ENCODE data around the gene FAM50B.
A peak's percentile ranks its signal among the peaks of the same experiment; 100 is the strongest.
"Not testable (repeated sequence)": the region's sequence is repeated elsewhere in the genome, so short reads cannot be mapped to it uniquely, and the experiment has no call there.

FAM50B gene

DNA sequence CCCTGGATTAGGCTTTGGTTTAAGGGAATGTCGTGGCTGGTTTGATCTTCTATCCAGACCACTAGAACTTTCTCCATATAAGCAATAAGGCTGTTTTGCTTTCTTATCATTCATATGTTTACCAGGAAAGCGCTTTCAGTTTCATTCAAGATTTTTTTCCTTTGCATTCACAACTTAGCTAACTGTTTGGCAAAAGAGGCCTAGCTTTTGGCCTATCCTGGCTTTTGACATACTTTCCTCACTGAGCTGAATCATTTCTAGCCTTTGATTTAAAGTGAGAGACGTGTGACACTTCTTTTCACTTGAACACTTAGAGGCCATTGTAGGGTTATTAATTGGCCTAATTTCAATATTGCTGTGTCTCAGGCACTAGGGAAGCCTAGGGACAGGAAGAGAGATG, 1.7 kb upstream of the FAM50B start:
- DNase-seq (ENCODE audit: low read depth) = no peak

DNA sequence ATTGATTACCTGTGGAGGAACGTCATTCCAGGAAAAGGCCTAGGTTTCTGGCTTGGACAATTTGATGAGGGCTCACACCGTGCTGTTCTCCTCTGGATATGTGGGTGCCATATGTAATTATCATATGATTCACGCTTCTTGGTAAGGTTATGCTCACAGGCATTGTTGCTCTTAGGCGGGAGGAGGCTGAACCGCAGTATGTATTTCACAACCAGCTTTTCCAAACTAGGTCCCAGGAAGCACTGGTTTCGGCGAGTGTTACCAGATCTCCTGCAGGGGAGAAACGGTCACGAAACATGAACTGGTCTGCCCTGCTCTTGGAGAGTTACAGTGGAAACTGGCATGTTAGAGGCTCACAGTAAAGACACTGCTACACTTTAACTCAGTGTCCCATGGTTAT, 793 bp upstream of the FAM50B start:
- DNase-seq (ENCODE audit: low read depth) = peak; percentile 66

DNA sequence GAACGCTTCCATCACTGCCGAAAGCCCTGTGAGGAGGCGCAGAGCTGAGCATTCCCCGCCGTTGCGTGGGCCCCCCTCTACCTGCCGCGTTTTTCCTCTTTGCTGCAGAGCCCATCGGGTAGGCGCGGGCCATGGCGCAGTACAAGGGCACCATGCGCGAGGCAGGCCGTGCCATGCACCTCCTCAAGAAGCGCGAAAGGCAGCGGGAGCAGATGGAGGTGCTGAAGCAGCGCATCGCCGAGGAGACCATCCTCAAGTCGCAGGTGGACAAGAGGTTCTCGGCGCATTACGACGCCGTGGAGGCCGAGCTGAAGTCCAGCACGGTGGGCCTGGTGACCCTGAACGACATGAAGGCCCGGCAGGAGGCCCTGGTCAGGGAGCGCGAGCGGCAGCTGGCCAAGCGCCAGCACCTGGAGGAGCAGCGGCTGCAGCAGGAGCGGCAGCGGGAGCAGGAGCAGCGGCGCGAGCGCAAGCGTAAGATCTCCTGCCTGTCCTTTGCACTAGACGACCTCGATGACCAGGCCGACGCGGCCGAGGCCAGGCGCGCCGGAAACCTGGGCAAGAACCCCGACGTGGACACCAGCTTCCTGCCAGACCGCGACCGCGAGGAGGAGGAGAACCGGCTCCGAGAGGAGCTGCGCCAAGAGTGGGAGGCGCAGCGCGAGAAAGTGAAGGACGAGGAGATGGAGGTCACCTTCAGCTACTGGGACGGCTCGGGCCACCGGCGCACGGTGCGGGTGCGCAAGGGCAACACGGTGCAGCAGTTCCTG, 693 bp downstream of the FAM50B start:
- no peak for DNase-seq (ENCODE audit: low read depth)

DNA sequence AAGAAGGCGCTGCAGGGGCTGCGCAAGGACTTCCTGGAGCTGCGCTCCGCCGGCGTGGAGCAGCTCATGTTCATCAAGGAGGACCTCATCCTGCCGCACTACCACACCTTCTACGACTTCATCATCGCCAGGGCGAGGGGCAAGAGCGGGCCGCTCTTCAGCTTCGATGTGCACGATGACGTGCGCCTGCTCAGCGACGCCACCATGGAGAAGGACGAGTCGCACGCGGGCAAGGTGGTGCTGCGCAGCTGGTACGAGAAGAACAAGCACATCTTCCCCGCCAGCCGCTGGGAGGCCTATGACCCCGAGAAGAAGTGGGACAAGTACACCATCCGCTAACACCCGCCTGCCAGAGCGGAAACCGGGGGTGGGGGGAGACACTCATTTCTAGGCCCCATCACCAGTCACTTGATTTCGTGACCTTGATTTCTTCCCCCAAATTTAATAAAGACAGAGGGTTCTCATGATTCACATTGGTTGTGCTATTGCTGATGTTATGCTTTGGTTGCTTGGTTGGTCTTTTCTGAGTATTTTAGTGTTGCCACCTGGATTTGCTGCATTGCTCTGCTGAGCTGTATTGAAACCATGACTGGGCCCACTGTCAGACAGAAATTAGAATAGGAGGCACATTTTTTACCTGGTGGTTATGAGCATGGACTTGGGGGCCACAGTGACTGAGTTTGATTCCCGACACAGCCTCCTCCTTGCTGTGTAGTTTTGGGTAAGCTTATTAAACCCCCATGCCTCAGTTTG, 1.5 kb downstream of the FAM50B start:
- DNase-seq (ENCODE audit: low read depth) = no peak

DNA sequence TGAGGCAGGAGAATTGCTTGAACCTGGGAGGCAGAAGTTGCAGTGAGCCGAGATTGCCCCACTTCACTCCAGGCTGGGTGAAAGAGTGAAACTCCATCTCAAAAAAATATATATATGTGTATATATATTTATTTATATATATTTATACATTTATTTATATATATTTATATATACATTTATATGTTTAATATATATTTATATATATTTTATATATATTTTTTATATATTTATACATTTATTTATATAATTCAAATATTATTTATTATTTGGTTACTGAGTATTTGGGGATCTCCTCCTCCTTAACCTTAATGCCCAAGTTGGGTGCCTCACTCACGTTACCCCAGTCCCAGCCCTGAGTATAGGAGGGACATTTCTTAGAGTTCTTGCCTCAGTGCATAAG, 2.7 kb downstream of the FAM50B start:
- DNase-seq (ENCODE audit: low read depth) = no peak

DNA sequence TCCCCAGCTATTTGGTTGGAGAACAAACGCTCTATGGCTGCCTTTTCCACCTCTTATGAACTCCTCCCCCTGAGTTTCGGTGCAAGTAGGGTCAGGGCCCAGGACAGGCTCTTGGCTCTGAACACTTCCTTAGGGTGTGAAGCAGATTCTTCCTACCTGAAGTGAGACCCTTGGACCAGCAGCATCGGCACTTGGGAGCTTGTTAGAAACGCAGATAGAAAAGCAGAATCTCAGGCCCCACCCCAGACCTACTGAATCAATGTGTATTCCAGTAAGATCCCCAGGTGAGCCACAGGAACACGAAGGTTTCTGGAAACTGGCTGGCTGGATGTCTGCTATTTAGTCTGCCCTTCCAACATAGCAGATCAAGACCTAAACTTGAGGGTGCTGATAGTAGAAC, 3.2 kb downstream of the FAM50B start:
- DNase-seq (ENCODE audit: low read depth) = no peak

DNA sequence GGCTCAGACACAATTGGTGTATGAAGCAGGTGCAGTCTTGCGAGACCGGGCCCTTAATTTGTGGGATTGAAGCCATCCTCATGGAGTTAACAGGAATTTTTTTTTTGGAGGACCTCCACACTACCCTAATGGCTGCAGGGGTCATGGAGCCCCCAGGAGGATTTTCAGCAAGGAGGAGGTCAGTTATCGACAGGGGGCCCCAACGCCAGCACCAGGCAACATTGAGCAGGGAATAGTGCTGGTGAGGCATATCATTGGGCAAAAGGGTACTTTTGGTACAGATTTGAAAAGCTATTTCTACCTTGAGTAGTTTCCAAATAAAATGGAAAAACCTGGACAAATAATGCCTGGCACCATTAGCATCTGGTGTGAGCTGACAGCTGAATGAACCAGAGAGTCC, 6.7 kb downstream of the FAM50B start:
- no peak for DNase-seq (ENCODE audit: low read depth)

DNA sequence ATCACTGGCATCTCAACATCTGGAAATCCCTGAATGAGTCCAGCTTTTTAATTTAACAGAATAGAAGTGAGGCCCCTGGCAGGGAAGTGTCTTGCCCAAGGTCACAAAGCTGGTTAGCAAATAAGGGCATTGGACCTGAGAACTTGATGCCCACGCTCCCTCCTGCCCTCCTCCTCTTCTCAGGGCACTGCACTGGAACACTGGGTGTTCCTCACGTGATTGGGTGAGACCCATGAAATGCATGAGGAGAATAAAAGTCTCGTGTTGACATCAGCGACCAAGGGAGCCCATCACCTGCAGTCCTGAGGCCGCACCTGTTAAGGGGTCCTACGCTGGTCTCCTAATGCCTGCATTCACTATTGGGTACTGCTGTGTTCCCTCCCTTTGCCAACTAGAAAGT, 7.4 kb downstream of the FAM50B start:
- no peak for DNase-seq (ENCODE audit: low read depth)

DNA sequence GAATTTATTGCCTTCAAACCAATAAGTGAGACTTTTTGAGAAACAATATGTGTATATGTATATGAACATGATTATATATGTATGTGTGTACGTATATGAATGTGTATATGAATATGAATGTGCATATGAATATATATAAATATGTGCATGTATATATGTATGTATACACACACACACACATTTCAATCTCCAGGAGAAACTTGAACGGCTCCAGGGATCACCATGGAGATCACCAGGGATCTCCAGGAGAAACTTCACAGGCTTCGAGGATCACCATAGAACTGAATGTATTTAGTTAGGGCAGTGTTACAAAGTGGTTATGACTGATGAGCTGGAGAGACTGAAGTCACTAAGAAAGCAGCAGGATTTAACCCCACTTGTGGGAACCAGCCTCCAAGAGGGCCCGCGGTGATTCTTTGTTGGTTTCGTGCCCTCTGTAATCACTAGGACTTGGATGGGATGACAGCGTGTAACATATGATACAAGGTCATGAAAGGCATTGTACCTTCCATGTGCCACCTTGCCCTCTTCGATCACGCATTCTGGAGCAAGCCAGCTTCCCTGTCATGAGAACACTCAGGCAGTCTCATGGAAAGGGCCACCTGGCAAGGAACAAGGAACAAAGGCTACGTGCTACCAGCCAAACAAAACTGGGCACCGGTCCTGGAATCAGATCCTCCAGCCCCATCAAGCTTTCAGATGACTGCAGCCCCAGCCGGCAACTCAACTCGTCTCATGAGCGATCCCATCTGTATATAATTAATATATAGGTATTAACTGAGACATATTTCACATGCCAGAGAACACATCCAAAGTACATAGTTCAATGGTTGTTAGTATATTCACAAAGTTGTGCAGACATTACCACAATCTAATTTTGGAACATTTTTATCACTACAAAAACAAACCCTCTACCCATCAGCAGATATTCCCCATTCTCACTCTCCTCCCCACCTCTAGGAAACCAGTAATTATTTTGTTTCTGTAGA, 8.6 kb downstream of the FAM50B start:
- DNase-seq (ENCODE audit: low read depth) = no peak

DNA sequence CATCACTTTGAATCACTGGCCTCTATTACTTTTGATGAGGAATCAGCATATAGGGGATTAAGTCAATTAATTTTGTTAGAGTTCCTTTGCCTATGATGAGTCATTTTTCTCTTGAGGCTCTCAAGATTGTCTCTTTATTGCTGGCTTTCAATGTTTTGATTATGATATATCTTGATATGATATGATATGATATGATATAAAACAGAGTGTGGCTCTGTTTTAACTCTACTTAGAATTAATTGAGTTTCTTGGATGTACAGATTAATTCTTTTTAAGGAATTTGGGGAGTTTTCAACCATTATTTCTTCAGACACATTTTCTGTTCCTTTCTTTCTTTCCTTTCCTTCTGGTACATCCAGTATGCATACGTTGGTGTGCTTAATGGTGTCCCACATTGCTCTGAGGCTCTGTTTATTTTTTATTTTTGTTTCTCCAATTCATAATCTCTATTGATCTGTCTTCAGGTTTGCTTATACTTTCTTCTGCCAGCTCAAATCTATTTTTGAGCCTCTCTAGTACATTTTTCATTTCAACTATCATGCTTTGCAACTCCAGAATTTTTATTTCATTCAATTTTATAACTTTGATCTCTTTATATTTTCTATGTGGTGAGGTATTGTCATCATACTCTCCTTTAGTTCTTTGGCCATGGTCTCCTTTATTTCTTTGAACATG, 10.8 kb downstream of the FAM50B start:
- DNase-seq (ENCODE audit: low read depth) = no peak

DNA sequence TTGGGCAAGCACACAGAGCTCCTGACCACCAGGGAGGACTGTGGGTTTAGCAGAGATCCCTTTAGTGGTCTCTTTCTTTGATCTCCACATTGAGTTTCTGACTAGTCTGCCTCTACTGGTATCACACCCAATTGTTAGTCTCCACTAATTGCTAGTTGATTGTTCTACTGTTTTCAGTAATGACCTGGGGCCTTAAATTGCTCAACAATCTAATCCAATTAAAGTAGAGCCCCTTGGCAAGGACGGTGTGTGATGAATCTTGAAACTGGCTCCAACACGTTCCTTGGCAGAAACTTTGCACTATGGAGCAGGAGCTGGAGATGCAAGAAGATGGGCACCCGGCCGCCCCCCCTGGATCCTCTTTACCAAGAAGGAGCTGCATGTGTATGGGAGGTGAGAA, 12.3 kb downstream of the FAM50B start:
- DNase-seq (ENCODE audit: low read depth) = no peak

DNA sequence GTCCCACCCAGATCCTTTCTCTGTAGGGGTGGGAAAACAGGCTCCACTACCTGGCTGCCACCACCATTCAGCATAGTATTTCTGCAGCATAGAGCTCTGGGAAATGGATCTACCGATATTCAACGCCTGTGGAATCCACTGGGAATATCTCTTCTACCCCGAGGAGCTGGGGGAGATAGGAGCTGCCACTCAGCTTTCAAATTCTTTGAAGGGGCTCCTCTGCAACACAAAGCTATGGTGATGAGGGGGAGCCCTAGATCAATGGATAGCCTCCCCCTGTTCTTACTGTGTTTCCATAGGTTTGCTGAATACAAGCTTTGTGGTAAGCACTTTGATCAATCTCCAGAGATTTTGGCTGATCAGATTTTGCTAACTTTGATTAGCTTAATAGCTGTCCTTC, 12.9 kb downstream of the FAM50B start:
- DNase-seq (ENCODE audit: low read depth) = no peak

DNA sequence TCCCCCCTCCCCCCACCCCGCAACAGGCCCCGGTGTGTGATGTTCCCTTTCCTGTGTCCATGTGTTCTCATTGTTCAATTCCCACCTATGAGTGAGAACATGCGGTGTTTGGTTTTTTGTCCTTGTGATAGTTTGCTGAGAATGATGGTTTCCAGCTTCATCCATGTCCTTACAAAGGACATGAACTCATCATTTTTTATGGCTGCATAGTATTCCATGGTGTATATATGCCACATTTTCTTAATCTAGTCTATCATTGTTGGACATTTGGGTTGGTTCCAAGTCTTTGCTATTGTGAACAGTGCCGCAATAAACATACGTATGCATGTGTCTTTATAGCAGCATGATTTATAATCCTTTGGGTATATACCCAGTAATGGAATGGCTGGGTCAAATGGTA, 14.1 kb downstream of the FAM50B start:
- DNase-seq (ENCODE audit: low read depth) = not testable (repeated sequence)

DNA sequence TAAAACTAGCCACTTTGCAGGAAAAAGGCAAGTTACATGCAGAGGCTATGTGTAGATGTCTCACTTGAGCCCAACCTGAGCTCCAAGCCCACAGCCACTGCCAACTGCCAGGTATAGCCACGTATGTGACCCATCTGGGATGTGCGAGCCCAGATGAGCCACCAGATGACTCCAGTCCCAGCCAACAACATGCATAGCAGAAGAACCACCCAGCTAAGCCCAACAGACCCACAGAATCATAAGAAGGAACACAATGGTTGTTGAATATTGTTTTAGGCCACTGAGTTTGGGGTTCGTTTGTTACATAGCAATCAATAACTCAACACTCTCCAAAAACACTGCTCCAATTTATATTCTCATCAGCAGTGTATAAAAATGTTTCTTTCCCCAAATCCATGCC, 16.3 kb downstream of the FAM50B start:
- DNase-seq (ENCODE audit: low read depth) = no peak

DNA sequence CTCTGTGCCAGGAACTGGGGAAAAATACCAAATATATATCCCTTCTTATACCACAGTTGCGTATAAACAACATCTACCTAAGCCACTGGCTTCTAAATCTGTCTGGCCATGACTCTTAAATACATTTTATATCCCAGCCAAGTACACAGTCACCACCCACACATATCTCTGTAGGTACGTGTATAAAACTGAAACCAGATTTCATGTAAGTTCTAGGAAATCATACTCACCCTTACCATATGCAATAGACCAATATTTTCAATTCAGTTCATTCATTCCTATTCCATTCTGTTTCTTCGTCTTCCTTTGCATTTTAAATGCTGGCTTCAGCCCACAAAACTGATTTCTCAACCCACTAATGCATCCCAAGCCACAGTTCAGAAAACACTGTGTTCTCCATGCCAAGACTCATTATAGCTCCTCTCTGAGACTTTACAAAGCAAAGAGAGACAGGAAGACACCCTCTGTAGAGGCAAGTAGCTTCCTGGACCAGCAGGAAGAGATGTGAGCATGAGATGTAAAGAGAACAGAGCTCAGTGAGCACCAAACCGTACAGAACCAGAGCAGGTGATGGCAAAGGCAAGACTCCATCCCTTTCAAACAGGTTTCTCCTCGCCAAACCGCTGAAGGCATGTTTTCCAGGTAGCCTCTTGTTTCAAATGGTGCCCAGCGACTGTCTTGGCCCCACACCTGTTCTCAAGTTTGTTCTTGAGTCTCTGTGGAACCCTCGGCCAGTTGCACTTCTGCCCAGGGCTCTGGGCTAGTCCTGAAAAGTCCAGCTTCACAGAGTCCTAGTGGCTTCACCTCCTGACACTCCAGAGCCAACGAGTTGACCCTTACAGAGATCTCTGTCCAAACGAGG, 18.7 kb downstream of the FAM50B start:
- no peak for DNase-seq (ENCODE audit: low read depth)

DNA sequence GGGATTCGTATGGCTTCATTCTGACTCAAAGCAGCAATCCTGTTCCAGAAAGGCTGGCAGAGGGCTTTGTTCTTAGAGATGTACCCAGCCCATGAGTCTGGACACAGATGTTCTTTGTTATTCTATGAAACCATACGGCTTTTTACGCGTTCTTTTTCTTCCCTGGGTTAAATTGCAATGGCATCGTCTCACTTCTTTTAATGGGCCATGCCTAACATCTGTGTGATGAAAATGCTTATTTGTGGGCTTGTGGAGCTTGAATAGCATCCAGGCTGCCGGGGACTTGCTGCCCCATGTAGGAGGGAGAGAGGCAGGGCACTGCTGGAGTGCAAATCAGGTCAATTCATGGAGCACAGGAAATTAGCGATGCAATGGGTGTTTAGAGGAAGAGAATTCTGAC, 19.4 kb downstream of the FAM50B start:
- DNase-seq (ENCODE audit: low read depth) = no peak

DNA sequence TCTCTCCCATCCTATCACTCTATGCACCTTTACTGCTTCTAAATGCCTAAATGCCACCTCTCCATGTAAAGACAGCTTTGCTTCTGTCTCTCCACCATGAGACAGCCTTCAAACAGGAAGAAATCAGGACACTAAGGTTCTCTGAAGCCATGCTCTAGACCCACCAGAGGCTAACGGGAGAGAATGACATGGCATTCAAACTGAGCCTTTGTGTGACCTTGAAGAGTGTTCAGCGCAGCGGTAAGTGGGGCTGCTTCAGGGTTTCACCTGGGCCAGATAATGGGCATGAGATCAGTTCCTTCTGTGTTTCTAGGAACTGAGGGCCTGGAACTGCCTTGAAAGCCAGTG, 20.1 kb downstream of the FAM50B start:
- no peak for DNase-seq (ENCODE audit: low read depth)

DNA sequence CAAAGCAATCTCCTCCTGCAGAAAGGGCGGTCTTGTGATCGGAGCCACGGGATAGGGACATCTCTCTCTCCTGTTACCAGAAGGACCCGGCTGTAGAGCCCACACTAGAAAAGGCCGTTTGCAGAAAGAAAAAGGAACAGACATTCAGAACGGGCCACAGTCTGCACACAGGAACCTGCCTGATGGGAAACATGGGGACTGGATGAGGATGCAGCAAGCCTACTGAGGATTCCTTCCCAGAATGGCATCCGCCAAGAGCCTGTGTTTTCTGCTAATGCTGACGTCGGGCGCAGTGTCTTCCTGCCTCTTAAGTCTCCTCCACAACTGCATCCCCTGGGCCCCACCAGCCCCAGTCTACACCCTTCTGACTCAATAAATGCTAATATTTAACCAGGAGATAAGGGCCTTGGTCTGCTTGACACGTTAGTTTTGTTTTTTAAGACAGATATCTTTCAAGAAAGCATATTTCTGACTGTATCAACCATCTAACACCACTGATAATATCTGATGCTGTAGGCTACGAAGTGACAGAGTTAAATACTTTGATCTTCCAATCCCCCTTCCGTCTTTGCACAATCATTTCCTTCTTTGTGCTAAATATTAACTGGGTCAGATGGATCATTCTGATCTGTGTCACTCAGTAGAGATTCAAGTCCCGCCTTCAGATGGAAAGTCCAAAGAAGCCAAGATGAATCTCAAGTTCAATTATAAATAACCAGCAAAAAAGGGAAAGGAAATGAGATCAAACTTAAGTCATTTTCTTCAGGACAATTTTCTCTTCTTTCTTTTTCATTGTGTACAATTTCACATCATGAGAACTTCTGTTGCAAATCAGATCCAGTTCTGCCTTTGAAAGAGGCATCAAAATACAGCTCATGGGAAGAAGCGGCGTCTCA, 20.7 kb downstream of the FAM50B start:
- DNase-seq (ENCODE audit: low read depth) = no peak

DNA sequence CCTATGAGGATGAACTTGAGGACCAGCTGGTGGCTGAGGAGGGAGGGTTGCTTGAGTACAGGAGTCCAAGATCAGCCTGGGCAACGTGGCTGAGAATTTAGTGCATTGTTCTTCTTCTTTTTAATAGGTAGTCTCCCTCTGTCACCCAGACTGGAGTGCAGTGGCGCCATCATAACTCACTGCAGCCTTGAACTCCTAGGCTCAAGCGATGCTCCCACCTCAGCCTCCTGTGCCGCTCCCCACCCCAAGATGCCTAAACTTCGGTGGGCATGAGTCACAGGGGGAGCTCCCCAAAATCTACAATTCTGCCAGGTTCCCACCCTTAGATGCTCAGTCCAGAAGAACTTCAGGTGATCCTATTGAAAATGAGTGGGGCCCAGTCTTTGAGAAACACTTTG, 21.4 kb downstream of the FAM50B start:
- no peak for DNase-seq (ENCODE audit: low read depth)

DNA sequence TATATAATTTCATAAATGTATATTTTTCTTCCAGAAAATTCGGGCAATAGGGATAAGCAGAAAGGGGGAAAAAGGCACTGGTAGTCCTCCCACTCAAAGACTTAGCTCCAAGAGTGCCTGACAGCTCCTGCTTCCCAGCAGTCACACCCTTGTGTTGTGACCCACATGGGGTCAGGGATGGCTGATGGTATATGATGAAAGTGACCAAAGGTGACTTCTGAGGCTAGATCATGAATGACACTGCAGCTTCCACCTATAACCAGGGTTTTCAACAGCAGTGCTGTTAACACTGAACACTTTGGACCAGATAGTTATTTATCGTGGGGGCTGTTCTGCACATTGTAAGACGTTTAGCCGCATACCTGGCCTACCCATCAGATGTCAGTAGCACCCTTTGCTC, 22.3 kb downstream of the FAM50B start:
- no peak for DNase-seq (ENCODE audit: low read depth)
